Spleen (tissue), 7 donors: ENCODE results near the gene FIGNL1.
"Not testable (repeated sequence)": the region's sequence is repeated elsewhere in the genome, so short reads cannot be mapped to it uniquely, and the experiment has no call there.

ENCODE experiments used
- POLR2A ChIP-seq, 3 donors: fragments of 450-650 bp; IDR thresholded peaks; one replicate each; pipeline ENCODE4 v1.5.1; 2017; ENCODE audit warnings: antibody characterized with exemption in 3 of 3, mild to moderate bottlenecking in 1 of 3
- TF ChIP-seq, protein P1 (sequence below), 11 experiments: fragments of 200-600 bp in 7 of 11; fragments of 450-650 bp in 4 of 11; sonication (generic) in 4 of 11; IDR thresholded peaks in 8 of 11; conservative IDR thresholded peaks in 3 of 11; 1 replicate in 7 of 11; 2 replicates in 4 of 11; pipeline versions ENCODE4 v1.4.0 to v1.8.0; 2016 to 2021; ENCODE audit warnings: antibody characterized with exemption in 11 of 11, inconsistent platforms in 4 of 11, mild to moderate bottlenecking in 1 of 11
- donor health status: DM: no; HTN: no; CAD: no; lungs with moderate emphysema.
- donor health status: DM: no; HTN: no; CAD: no.
- donor health status: DM: no; HTN: no; CAD: no.

DNA sequence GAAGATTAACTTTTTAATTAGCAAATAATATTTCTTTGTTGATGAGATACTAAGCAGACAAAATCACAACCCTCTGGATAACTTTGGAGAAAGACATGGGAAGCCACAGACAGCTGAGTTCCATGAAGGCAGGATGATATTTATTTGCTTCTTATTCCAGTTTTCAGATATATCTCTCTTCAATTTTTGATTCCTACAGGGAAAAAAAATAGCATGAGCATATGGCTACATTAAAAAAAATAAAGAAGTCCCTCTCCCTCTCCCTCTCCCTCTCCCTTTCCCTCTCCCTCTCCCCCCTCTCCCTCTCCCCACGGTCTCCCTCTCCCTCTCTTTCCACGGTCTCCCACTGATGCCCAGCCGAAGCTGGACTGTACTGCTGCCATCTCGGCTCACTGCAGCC is 8.5 kb upstream of the FIGNL1 start:
- TF ChIP-seq, protein P1, sequence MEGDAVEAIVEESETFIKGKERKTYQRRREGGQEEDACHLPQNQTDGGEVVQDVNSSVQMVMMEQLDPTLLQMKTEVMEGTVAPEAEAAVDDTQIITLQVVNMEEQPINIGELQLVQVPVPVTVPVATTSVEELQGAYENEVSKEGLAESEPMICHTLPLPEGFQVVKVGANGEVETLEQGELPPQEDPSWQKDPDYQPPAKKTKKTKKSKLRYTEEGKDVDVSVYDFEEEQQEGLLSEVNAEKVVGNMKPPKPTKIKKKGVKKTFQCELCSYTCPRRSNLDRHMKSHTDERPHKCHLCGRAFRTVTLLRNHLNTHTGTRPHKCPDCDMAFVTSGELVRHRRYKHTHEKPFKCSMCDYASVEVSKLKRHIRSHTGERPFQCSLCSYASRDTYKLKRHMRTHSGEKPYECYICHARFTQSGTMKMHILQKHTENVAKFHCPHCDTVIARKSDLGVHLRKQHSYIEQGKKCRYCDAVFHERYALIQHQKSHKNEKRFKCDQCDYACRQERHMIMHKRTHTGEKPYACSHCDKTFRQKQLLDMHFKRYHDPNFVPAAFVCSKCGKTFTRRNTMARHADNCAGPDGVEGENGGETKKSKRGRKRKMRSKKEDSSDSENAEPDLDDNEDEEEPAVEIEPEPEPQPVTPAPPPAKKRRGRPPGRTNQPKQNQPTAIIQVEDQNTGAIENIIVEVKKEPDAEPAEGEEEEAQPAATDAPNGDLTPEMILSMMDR (IDR thresholded peaks at IDR 0.05 in 8 of 11, conservative IDR thresholded peaks at IDR 0.05 in 3 of 11): not testable (repeated sequence)
- not testable (repeated sequence) for TF ChIP-seq POLR2A (IDR thresholded peaks at IDR 0.05)
